ENCODE measurements around the gene ANKRD13B.

Gene ANKRD13B

DNA sequence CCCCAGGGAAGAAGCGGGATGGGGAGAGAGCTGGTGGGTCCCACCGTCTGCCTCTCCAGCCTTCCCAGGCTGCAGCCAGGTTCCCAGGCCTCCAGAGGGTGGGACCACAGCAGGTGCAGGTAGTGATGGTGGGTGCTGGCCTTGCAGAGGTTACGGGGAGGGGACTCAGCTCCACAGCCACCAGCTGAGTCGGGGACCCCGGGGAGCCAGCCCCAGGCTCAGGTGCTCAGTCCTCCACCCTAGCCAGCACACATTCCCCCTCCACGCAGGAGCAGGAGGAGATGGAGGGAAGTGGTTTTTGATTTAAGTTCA is 19.4 kb upstream of the ANKRD13B start:
- H3K27me3 Mint-ChIP-seq, result no peaks in the 10 kb centered on the region
- H3K9me3 Mint-ChIP-seq, result no peaks in the 10 kb centered on the region
- H3K4me3 Mint-ChIP-seq, result no peak overlapping the region
- no peak overlapping the region for H3K27ac Mint-ChIP-seq
- peaks cover 42 to 45% of the 10 kb centered on the region in 2 donors for H3K36me3 Mint-ChIP-seq
- DNase-seq (no peak), ATAC-seq (replicated peaks) (no peak)
- peaks cover 27 to 47% of the 10 kb centered on the region in 2 donors for H3K4me1 Mint-ChIP-seq

DNA sequence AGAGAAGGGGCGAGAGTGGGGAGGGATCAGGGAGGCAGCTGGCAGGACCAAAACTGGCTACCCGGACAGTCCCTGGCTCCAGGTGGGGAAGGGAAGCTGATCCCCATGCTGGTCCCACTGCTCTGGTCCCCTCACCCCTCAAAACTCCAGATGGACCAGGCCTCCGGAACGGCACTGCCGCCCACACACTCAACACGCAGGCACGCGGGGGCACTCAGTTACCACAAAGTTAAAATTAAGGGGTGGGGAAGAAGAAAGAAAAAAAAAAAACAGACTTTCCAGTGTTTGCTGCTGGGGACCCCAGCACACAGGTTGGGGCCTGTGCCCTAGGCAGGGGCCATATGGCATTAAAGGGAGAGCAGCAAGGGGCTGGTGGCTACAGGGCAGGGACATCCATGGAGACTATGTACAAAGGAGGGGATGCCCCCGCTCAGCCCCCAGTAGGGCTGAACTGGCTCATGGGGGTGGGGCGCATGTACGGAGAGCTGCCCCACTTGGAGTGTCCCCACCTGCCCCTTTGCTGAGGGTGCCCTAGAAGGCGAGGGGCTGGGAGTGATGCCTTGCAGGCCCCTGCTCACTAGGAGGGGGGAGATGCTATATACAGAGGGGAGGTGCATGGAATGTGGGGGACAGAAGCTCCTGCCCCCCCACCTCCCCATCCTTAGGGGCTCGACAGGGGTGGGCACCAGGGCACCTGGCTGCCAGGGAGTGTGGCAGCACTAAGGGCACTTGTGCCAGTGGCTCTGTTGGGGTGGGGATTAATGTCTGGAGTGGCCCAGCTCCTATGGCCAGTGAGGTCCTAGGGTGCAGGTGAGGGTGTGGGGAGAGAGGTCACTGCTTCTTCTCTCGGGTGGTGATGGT is 18.8 kb upstream of the ANKRD13B start:
- Mint-ChIP-seq H3K9me3 (no peaks in the 10 kb centered on the region), H3K36me3 (peaks cover 44 to 48% of the 10 kb centered on the region in 2 donors), H3K4me3 (no peak overlapping the region), H3K27me3 (no peaks in the 10 kb centered on the region), H3K27ac (peak overlapping the region; percentile 14), H3K4me1 (peaks cover 26 to 43% of the 10 kb centered on the region in 2 donors)
- ATAC-seq (replicated peaks) (no peak), DNase-seq (no peak)

GRCh38 chr17:29574732-29575510 is 18.0 kb upstream of the ANKRD13B start:
- Mint-ChIP-seq H3K9me3 (no peaks in the 10 kb centered on the region), H3K27ac (peak overlapping the region; percentile 11), H3K27me3 (no peaks in the 10 kb centered on the region), H3K4me3 (no peak overlapping the region), H3K4me1 (peaks cover 23 to 40% of the 10 kb centered on the region in 2 donors), H3K36me3 (peaks cover 45 to 54% of the 10 kb centered on the region in 2 donors)
- no peak for ATAC-seq (replicated peaks)
- DNase-seq, result no peak

GRCh38 chr17:29575511-29576213 is 17.3 kb upstream of the ANKRD13B start:
- Mint-ChIP-seq H3K36me3 (peaks cover 51 to 58% of the 10 kb centered on the region in 2 donors), H3K4me3 (no peak overlapping the region), H3K4me1 (peaks cover 27 to 45% of the 10 kb centered on the region in 2 donors), H3K27ac (peak overlapping the region; percentile 11), H3K27me3 (no peaks in the 10 kb centered on the region), H3K9me3 (peaks cover 2 to 4% of the 10 kb centered on the region in 2 donors)
- ATAC-seq (replicated peaks), result no peak
- DNase-seq, result no peak

- Mint-ChIP-seq H3K4me1 (peaks cover 29 to 49% of the 10 kb centered on the region in 2 donors), H3K4me3 (no peak overlapping the region), H3K27ac (peak overlapping the region; percentile 47), H3K27me3 (no peaks in the 10 kb centered on the region), H3K9me3 (peaks cover 2 to 4% of the 10 kb centered on the region in 2 donors), H3K36me3 (peaks cover 49 to 62% of the 10 kb centered on the region in 2 donors)
- ATAC-seq (replicated peaks), result no peak
- no peak for DNase-seq
Measured at GRCh38 chr17:29576214-29577000, 16.5 kb upstream of the ANKRD13B start.

DNA sequence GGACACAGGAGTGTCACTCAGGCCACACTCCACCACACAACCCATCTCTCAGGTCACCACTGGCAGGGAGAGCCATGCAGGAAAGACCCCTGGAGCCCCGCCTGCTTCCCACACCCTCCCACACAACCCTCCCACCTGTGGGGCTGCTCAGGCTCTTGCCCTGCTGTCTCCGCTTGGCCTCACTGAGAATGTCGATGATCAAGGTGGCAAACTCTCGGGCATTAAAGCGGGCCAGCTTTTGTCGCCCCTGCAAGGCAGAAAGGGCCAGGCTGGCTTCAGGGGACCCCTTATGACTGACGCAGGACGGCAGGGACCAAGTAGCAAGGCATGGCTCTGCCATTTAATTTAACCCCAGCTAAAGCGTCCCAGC is 15.9 kb upstream of the ANKRD13B start:
- DNase-seq, result no peak
- H3K4me3 Mint-ChIP-seq, result no peak overlapping the region
- no peak for ATAC-seq (replicated peaks)
- peaks cover 29 to 45% of the 10 kb centered on the region in 2 donors for H3K4me1 Mint-ChIP-seq
- H3K9me3 Mint-ChIP-seq, result peaks cover 2 to 4% of the 10 kb centered on the region in 2 donors
- no peak overlapping the region for H3K27ac Mint-ChIP-seq
- H3K27me3 Mint-ChIP-seq, result no peaks in the 10 kb centered on the region
- H3K36me3 Mint-ChIP-seq, result peaks cover 53 to 62% of the 10 kb centered on the region in 2 donors

DNA sequence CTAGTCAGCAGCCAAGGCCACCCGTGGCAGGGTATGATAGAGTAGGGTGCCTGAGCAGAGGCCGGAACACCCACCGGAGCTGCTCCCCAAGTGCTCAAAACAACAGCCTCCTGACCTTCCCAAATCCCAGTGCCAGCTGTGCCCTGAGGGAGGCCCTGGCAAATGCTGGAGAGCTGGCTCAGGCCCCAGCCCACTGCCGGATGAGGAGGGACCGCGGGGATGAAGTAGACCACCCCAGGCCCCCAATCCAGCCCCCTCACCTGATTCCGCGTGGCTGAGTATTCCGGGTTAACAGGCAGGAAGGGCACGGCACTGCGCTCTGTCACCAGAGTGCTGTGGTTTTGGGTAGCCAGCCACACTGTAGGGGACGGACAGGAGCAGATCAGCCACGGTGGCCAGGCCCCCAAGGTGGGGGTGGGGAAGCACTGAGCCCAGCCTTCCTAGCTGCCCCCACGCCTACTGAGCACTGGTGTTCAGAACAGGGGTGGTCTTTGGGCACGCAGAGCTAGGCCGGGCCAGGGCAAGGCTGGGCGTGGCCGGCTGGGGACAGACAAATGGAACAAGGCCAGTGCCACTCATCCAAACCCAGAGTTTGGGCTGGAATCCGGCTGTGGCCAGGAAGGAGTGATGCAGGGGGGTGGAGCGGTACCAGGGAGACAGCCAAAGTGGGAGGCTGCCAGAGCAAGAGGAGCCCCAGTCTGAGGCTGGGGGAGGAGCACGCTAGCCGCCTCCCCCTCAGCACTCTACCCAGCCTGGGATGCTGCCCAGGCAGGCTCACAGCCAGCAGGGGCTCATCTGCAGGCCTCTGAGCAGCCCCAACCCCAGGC is 15.3 kb upstream of the ANKRD13B start:
- Mint-ChIP-seq H3K27me3 (no peaks in the 10 kb centered on the region), H3K4me1 (peaks cover 29 to 44% of the 10 kb centered on the region in 2 donors), H3K36me3 (peaks cover 59 to 67% of the 10 kb centered on the region in 2 donors), H3K9me3 (peaks cover 2 to 4% of the 10 kb centered on the region in 2 donors), H3K4me3 (no peak overlapping the region), H3K27ac (no peak overlapping the region)
- no peak for ATAC-seq (replicated peaks)
- no peak for DNase-seq

GRCh38 chr17:29578626-29579485 is 14.1 kb upstream of the ANKRD13B start:
- Mint-ChIP-seq H3K4me1 (peaks cover 31 to 38% of the 10 kb centered on the region in 2 donors), H3K27ac (no peak overlapping the region), H3K4me3 (no peak overlapping the region), H3K27me3 (no peaks in the 10 kb centered on the region), H3K36me3 (peaks cover 63 to 70% of the 10 kb centered on the region in 2 donors), H3K9me3 (peaks cover 2 to 4% of the 10 kb centered on the region in 2 donors)
- no peak for ATAC-seq (replicated peaks)
- DNase-seq, result no peak

DNA sequence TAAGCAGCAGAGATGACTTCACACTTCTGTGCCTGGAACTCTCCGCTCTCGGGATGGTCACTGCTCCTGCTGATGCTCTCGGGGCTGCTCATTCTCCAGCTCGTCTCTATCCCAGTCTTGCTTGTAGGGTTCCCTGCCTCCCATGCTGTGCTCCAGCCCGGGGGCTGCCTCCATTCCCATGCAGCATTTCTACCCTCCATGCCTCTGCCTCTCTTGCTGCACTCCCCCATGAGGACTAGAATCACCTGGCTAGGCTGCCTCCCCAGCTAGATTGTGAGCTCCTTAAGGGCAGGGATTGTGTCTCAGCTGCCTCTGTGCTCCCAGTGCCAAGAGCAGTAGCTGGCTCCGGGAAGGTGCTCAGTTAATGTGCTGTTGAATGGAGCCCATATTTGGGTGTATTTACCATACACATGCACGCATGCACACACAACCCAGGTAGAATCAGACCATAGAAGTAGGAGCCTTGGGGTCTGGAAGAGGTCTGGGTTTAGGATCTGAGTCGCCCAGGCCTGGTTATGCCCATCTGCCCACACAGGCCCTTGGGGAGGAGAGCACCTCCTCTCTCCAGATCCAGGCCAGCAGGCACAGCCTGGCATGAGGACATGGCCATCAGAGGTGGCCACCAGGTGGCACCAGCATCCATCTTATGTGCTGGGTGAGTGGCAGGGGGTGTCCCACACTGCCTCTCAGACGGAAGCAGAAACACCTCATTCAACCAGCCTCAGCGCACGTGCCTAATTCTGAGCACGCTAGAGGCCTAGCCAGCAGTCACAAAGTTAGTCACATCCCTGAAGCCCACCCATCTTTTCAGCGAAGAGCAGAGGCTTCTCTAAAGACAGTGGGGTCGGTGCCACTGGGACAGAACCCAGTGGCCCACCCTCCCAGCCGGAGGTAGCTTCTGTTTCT is 12.8 kb upstream of the ANKRD13B start:
- Mint-ChIP-seq H3K4me1 (peaks cover 36 to 38% of the 10 kb centered on the region in 2 donors), H3K27me3 (no peaks in the 10 kb centered on the region), H3K36me3 (peaks cover 51 to 61% of the 10 kb centered on the region in 2 donors), H3K9me3 (peaks cover 2 to 4% of the 10 kb centered on the region in 2 donors), H3K4me3 (no peak overlapping the region), H3K27ac (peak overlapping the region; percentile 84)
- peak; percentile 97 to 99 for ATAC-seq (replicated peaks)
- peak; percentile 84 for DNase-seq

- no peak for DNase-seq
- H3K36me3 Mint-ChIP-seq, result peaks cover 45 to 52% of the 10 kb centered on the region in 2 donors
- H3K27me3 Mint-ChIP-seq, result no peaks in the 10 kb centered on the region
- H3K4me1 Mint-ChIP-seq, result peaks cover 33 to 44% of the 10 kb centered on the region in 2 donors
- no peak for ATAC-seq (replicated peaks)
- peaks cover 2 to 4% of the 10 kb centered on the region in 2 donors for H3K9me3 Mint-ChIP-seq
- H3K4me3 Mint-ChIP-seq, result no peak overlapping the region
- H3K27ac Mint-ChIP-seq, result no peak overlapping the region
Measured at GRCh38 chr17:29581583-29582253, 11.2 kb upstream of the ANKRD13B start.

DNA sequence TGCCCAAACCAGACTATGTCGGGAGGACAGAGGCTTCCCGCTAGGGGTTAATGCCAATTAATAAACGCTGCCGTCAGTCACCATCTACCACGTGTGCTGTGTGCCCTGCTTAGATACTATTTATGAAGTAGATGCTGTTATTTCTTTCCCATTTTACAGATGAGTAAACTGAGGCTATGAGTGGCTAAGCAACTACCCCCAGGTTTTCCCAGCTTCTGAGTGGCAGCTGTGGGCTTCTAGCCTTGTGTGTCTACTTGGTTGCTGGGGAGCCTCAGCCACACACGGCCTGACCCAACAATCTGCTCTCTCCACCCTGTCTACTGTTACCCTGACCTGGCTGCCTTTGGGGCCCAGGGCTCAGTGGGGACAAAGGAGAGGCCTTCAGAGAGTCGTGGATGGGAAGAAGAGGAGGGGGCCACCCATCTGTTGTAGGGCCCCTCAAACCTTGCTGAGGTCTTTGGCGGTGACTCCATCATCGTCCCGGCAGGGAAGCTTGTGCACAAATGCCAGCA is 10.6 kb upstream of the ANKRD13B start:
- Mint-ChIP-seq H3K27me3 (no peaks in the 10 kb centered on the region), H3K27ac (peak overlapping the region; percentile 9), H3K9me3 (peaks cover 2 to 4% of the 10 kb centered on the region in 2 donors), H3K4me3 (no peak overlapping the region), H3K4me1 (peaks cover 35 to 50% of the 10 kb centered on the region in 2 donors), H3K36me3 (peaks cover 45 to 52% of the 10 kb centered on the region in 2 donors)
- ATAC-seq (replicated peaks) (no peak), DNase-seq (no peak)

Data from stimulated activated naive B cell treated with anti-CD40 and anti-IgM and Interleukin-4, amounts not matched to agents 10 μg/mL and 1 μg/mL and 100 μg/mL, for 72 hours (primary cell).